Astrocyte (in vitro differentiated cells and primary cell): ENCODE measurements around the gene DIP2C. TPM values are rescaled to one million over a fixed set of nuclear protein-coding genes. Genes with fewer than 3 reads are reported as not detected.

ENCODE experiments used
- DNase-seq: peaks from one replicate; pipeline ENCODE4 v3.0.0-alpha.2; 2010; ENCODE audit warnings: low read depth
- FAIRE-seq: peaks from 2 replicates; lab custom pipeline; 2011; peaks lifted over from hg19 to GRCh38; lab: Jason Lieb, UNC
- H2AFZ ChIP-seq: 2 replicates; pipeline ENCODE4 v1.6.0; 2012; ENCODE audit warnings: low read depth, low read length, inconsistent platforms
- H3K27ac ChIP-seq: 2 replicates; pipeline ENCODE4 v1.5.1; 2011; ENCODE audit warnings: low read depth, low read length, inconsistent platforms
- H3K27me3 ChIP-seq: 2 replicates; pipeline ENCODE4 v1.6.0; 2011; ENCODE audit warnings: low read length, inconsistent platforms; ENCODE audit not compliant: insufficient read depth
- H3K36me3 ChIP-seq: 2 replicates; pipeline ENCODE4 v1.5.1; 2011; ENCODE audit warnings: low read length, inconsistent platforms; ENCODE audit not compliant: insufficient read depth
- H3K4me1 ChIP-seq: 2 replicates; pipeline ENCODE4 v1.5.1; 2011; ENCODE audit warnings: low read length, inconsistent platforms; ENCODE audit not compliant: insufficient read depth
- H3K4me2 ChIP-seq: 2 replicates; pipeline ENCODE4 v1.6.0; 2012; ENCODE audit warnings: low read length, inconsistent platforms
- H3K4me3 ChIP-seq: 2 replicates; pipeline ENCODE4 v1.5.1; 2011; ENCODE audit warnings: low read depth, mild to moderate bottlenecking, low read length, inconsistent platforms; ENCODE audit not compliant: insufficient read depth
- H3K79me2 ChIP-seq: 2 replicates; pipeline ENCODE4 v1.6.0; 2012; ENCODE audit warnings: mild to moderate bottlenecking, low read length, inconsistent platforms; ENCODE audit not compliant: insufficient read depth
- H3K9ac ChIP-seq: 2 replicates; pipeline ENCODE4 v1.6.0; 2012; ENCODE audit warnings: mild to moderate bottlenecking, low read length, inconsistent platforms
- H3K9me3 ChIP-seq: 2 replicates; pipeline ENCODE4 v1.5.1; 2012; ENCODE audit warnings: low read depth, mild to moderate bottlenecking, low read length, inconsistent platforms; ENCODE audit not compliant: insufficient read depth
- H4K20me1 ChIP-seq: 2 replicates; pipeline ENCODE4 v1.6.0; 2012; ENCODE audit warnings: low read length, inconsistent platforms; ENCODE audit not compliant: insufficient read depth
- H3K27ac Mint-ChIP-seq: one replicate; pipeline ENCODE4 v1.8.0; 2021; ENCODE audit warnings: mild to moderate bottlenecking, mixed read lengths; ENCODE audit not compliant: unreplicated experiment
- H3K27me3 Mint-ChIP-seq: one replicate; pipeline ENCODE4 v1.8.0; 2021; ENCODE audit warnings: low read depth, mixed read lengths; ENCODE audit not compliant: unreplicated experiment
- H3K36me3 Mint-ChIP-seq: one replicate; pipeline ENCODE4 v1.8.0; 2021; ENCODE audit warnings: low read depth, mixed read lengths; ENCODE audit not compliant: unreplicated experiment
- H3K4me1 Mint-ChIP-seq: one replicate; pipeline ENCODE4 v1.8.0; 2021; ENCODE audit warnings: low read depth, mixed read lengths; ENCODE audit not compliant: unreplicated experiment
- H3K4me3 Mint-ChIP-seq: one replicate; pipeline ENCODE4 v1.8.0; 2021; ENCODE audit warnings: mild to moderate bottlenecking, moderate library complexity, mixed read lengths; ENCODE audit not compliant: unreplicated experiment
- H3K9me3 Mint-ChIP-seq: one replicate; pipeline ENCODE4 v1.8.0; 2021; ENCODE audit warnings: mild to moderate bottlenecking, mixed read lengths; ENCODE audit not compliant: unreplicated experiment
- EZH2 ChIP-seq: IDR thresholded peaks from 2 replicates; pipeline ENCODE4 v1.6.1; 2012; ENCODE audit warnings: mild to moderate bottlenecking, low read length, inconsistent platforms; ENCODE audit not compliant: insufficient read depth
- total RNA-seq: library from RNA; stranded (reverse); gene quantifications from 2 replicates; pipeline ENCODE4 v1.2.1, GENCODE V29; 2021
- TF ChIP-seq, protein P1 (sequence below): IDR thresholded peaks from 2 replicates; pipeline ENCODE4 v1.5.1; 2011; ENCODE audit warnings: low read depth, mild to moderate bottlenecking, inconsistent platforms, low read length, moderate library complexity; ENCODE audit not compliant: insufficient read depth

Gene DIP2C
- total RNA-seq, 1 donor from 2014 or later, result 27.3 TPM

DNA sequence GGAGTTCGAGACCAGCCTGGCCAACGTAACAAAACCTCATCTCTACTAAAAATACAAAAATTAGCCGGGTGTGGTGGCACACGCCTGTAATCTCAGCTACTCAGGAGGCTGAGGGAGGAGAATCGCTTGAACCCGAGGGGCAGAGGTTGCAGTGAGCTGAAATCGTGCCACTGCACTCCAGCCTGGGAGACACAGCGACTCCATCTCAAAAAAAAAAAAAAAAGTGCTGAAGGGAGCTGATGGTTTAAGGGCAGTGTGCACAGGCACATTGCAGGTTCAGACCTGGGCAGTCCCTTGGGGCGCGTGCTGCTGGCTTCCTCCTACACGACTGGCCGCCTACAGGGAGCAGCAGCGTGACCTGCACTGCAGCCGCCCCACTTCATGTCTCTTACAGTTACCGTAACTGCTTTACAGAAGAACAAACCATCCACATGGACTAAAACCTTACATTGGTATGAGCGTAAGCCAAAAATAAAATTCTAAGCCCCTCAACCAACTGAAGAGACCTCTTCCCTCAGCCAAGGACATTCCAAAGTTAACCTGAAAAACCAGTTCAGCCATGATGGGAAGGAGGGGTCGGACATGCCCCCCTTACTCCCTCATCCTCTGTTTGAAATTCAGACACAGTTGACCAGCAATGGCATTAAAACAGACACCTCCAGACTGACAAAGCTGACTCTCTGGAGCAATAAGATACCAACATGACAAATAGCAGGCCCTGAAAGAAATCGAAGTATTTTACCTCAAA lies 292.0 kb downstream of the DIP2C start:
- no peak overlapping the region for H3K4me2 ChIP-seq
- FAIRE-seq (no peak), DNase-seq (no peak)
- H2AFZ ChIP-seq, result no peak overlapping the region
- no peaks in the 10 kb centered on the region for H3K27me3 ChIP-seq
- no peaks in the 10 kb centered on the region for H3K9me3 ChIP-seq
- Mint-ChIP-seq H3K4me1 (peaks cover 5% of the 10 kb centered on the region), H3K27me3 (no peaks in the 10 kb centered on the region), H3K36me3 (peaks cover 6% of the 10 kb centered on the region), H3K9me3 (no peaks in the 10 kb centered on the region), H3K27ac (no peak overlapping the region), H3K4me3 (no peak overlapping the region)
- peaks cover 26% of the 10 kb centered on the region for H4K20me1 ChIP-seq
- peaks cover 4% of the 10 kb centered on the region for H3K4me1 ChIP-seq
- H3K9ac ChIP-seq, result no peak overlapping the region
- H3K27ac ChIP-seq, result no peak overlapping the region
- H3K79me2 ChIP-seq, result peaks cover 4% of the 10 kb centered on the region
- no peak overlapping the region for H3K4me3 ChIP-seq
- TF ChIP-seq, protein P1, sequence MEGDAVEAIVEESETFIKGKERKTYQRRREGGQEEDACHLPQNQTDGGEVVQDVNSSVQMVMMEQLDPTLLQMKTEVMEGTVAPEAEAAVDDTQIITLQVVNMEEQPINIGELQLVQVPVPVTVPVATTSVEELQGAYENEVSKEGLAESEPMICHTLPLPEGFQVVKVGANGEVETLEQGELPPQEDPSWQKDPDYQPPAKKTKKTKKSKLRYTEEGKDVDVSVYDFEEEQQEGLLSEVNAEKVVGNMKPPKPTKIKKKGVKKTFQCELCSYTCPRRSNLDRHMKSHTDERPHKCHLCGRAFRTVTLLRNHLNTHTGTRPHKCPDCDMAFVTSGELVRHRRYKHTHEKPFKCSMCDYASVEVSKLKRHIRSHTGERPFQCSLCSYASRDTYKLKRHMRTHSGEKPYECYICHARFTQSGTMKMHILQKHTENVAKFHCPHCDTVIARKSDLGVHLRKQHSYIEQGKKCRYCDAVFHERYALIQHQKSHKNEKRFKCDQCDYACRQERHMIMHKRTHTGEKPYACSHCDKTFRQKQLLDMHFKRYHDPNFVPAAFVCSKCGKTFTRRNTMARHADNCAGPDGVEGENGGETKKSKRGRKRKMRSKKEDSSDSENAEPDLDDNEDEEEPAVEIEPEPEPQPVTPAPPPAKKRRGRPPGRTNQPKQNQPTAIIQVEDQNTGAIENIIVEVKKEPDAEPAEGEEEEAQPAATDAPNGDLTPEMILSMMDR, result no peak
- TF ChIP-seq EZH2, result no peak
- no peaks in the 10 kb centered on the region for H3K36me3 ChIP-seq

GRCh38 chr10:396535-397220 lies 292.8 kb downstream of the DIP2C start:
- no peak for FAIRE-seq
- peaks cover 6% of the 10 kb centered on the region for H3K36me3 Mint-ChIP-seq
- H3K9me3 Mint-ChIP-seq, result no peaks in the 10 kb centered on the region
- no peak overlapping the region for H3K4me3 Mint-ChIP-seq
- Histone ChIP-seq H3K9me3 (no peaks in the 10 kb centered on the region), H3K4me3 (no peak overlapping the region), H3K9ac (no peak overlapping the region), H3K36me3 (no peaks in the 10 kb centered on the region), H3K27me3 (no peaks in the 10 kb centered on the region), H3K4me2 (no peak overlapping the region), H3K4me1 (peaks cover 4% of the 10 kb centered on the region), H3K27ac (no peak overlapping the region), H2AFZ (no peak overlapping the region), H3K79me2 (peaks cover 4% of the 10 kb centered on the region), H4K20me1 (peaks cover 26% of the 10 kb centered on the region)
- DNase-seq, result no peak
- TF ChIP-seq EZH2, result no peak
- TF ChIP-seq, protein P1, result no peak
- H3K27me3 Mint-ChIP-seq, result no peaks in the 10 kb centered on the region
- H3K27ac Mint-ChIP-seq, result no peak overlapping the region
- peaks cover 5% of the 10 kb centered on the region for H3K4me1 Mint-ChIP-seq
